GM15510 (cell line): Measurements from ENCODE around the gene RBM19.

Experiments
- POLR2A ChIP-seq: IDR thresholded peaks from 3 replicates; pipeline ENCODE4 v1.6.1; 2011; ENCODE audit warnings: borderline replicate concordance; ENCODE audit not compliant: insufficient read length; ENCODE audit errors: extremely low read depth

Gene RBM19

GRCh38 chr12:113910751-113911272 is 55.3 kb downstream of the RBM19 start:
- TF ChIP-seq POLR2A, result no peak

DNA sequence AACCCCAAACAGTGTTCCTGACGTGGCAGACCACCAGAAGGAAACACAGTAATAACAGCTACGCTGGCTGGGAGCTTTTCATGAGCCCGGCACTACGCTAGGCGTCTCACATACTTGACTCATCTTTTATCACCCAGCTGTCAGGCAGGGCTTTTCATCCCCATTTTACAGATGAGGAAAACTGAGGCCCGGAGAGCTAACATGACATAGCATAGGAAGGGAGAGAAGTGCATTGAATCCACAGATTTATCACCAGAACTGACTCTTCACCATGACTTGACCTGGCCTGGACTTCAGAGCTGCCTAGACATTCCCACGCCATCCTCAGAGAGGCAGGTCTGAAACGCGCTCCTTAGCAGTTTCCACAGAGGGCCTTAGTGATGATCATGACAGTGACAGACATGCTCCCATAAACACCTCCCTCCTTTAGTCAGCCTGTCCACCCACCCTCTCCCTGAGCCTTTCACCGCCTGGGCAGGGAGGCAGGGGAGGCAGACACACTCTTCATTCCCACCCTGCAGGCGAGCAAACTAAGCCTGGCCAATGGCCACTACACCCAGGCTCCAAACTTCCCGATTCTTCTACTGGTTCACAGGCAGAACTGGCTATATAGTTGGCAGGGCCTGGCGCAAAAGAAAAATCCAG is 56.2 kb downstream of the RBM19 start:
- TF ChIP-seq POLR2A, result no peak

DNA sequence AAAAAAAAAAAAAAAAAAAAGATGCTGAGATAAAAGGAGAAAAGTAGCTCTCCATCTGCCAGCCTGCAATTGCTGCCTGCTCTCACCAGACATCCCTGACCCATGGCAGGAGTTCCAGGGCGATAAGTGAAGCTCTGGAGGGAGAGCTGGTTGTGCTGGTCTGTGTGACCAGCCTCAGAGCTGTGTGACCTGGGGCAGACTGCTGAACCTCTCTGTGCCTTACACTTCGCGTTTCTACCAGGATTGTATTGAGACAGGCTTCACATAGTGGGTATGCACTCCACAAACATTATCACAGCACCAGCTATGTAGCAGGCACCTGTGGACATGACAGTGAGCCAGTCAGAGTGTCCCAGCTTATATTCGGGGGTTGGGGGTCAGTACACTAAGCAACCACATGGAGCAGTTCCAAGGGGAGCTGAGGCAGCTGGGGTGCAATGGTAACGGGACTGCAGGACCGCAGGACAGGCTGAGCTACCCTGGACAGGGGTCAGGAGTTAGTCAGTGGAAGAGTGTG is 57.5 kb downstream of the RBM19 start:
- no peak for TF ChIP-seq POLR2A

- no peak for TF ChIP-seq POLR2A
Measured at GRCh38 chr12:113907446-113908180, 58.5 kb downstream of the RBM19 start.

GRCh38 chr12:113906411-113907200 is 59.5 kb downstream of the RBM19 start:
- TF ChIP-seq POLR2A, result no peak

- no peak for TF ChIP-seq POLR2A
Measured at GRCh38 chr12:113905829-113906228, 60.3 kb downstream of the RBM19 start.

DNA sequence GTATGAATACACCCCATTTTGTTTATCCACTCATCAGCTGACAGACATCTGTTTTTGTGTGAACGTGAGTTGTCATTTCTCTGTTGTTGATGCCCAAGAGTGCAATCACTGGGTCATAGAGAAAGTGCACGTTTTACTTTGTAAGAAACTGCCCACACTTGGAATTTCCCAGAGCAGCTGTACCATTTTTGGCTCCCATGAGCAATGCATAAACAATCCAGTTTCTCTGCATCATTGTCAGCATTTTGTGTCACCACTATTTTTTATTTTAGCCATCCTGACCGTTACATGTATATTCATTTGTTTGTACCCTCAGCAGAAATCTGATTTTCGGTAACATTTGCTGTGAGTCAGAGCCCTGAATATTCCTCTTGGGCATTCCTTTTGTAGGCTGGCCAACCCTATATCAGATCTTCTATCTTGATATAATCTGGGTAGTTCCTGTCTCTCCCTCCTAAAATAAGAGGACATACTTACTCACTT is 62.7 kb downstream of the RBM19 start:
- TF ChIP-seq POLR2A, result no peak

DNA sequence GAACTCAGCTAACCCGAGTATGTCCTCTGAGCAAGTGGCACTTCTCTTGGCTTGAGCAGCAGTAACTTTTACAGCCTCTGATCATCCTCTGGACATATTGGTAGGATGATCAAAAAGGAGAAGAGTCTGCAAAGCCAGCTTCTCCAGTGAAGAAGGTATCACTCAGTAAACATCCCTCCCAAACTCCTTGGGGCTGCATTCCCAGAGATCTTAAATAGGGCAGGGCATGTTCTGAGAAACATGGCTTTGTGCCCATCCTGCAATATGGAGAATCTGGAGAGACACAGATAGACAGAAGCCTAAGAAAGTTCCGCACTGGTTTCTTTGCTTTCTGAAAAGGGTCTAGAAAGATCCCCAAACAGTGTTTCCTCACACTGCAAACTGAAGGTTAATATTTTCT is 65.4 kb downstream of the RBM19 start:
- TF ChIP-seq POLR2A, result no peak

DNA sequence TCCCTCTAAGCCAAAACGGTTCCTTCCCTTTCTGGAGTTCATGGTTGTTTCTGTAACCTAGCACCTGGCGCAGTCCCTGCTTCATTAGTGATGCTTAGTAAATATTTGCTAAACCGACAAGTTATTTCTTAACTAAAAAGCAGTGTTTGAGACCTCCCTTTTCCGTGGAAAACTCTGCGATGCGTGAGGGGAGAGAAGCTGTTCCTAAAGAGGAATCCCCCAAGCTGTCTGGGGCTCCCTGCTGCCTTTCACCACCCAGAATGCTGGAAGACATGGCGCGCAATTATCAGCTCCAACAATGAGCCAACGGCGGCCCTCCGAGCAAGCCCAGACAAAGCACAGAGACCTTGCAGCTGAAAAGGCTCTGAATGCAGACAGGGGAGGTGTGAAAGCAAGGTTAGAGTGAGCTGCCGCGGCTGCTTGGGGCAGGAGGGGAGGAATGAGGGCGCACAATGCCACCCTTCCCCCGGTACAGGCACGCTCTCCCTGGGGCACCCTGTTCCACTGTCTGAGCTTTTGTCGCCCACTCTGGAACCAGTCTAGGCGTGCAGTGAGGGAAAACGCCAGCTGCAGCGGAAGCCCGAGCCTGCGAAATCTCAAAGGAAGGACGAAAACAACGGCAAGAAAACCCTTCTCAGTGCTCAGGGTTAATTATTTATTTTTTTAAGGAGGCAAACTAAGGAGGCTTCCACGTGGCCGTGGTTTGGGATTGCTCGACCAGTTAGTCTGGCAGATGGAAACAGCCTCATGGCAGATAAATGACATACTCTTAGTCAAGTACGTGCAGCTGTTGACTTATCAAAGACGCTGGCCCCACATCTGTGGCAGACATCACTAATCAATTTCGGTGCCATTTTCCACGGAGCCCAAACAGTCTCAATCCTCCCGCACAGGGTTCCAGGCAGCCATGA is 66.3 kb downstream of the RBM19 start:
- TF ChIP-seq POLR2A, result no peak

GRCh38 chr12:113899042-113899560 is 67.0 kb downstream of the RBM19 start:
- no peak for TF ChIP-seq POLR2A

- TF ChIP-seq POLR2A, result no peak
Measured at GRCh38 chr12:113898466-113898865, 67.7 kb downstream of the RBM19 start.

DNA sequence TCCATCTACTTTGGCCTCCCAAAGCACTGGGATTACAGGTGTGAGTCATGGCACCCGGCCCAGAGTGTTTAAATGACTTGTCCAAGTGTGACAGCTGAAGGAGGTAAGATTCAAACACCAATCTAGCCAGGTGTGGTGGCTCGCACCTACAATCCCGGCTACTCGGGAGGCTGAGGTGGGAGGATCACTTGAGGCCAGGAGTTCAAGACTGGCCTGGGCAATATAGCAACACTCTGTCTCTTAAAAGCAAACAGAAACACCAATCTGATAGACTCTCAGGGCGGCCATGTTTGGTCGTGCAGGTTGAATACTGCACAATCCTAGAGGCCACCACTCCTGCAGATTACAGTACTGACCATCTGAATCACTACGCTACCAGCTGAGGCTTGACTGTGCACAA is 68.7 kb downstream of the RBM19 start:
- TF ChIP-seq POLR2A, result no peak

GRCh38 chr12:113896841-113897240 is 69.3 kb downstream of the RBM19 start:
- TF ChIP-seq POLR2A, result no peak

DNA sequence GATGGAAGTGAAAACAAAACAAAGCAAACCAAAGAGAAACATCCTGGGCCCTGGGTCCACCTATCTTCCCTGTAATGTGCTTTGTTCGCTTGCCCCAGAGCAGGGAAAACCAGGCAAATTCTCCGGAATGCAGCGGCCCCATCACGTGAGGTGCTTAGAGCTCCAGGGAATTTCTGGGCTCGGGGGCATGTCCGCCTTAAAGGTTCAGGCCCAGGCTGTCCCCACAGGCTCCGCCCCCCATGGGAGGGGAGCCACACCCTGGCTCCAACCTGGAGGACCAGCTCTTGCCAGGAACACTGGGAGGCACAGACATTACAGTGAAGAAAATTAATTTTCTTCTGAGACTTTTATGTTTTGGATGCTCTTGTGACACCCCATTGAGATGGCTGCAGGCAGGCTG is 69.9 kb downstream of the RBM19 start:
- TF ChIP-seq POLR2A, result no peak
